ENCODE results near the gene S100A13.

S100A13 gene

GRCh38 chr1:153624965-153625611, 2.2 kb downstream of the S100A13 start:
- no peak for DNase-seq

- no peak for DNase-seq
Measured at GRCh38 chr1:153623101-153623500, 4.2 kb downstream of the S100A13 start.

GRCh38 chr1:153619171-153619570, 8.1 kb downstream of the S100A13 start:
- DNase-seq, result no peak

- DNase-seq, result no peak
Measured at GRCh38 chr1:153617663-153618062, 9.6 kb downstream of the S100A13 start.

GRCh38 chr1:153616917-153617311, 10.4 kb downstream of the S100A13 start:
- DNase-seq, result peak; percentile 29

- DNase-seq, result peak; percentile 58
Measured at GRCh38 chr1:153616144-153616916, 11.0 kb downstream of the S100A13 start, which contains the start of gene S100A14. TSS of gene S100A14 (minus strand) at chr1:153616325. CDS start at chr1:153615858, 467 bp downstream.

GRCh38 chr1:153615406-153615805, 11.9 kb downstream of the S100A13 start:
- DNase-seq, result no peak

GRCh38 chr1:153614906-153615305, 12.4 kb downstream of the S100A13 start:
- no peak for DNase-seq

GRCh38 chr1:153614189-153614900, 13.0 kb downstream of the S100A13 start:
- DNase-seq, result no peak

GRCh38 chr1:153613406-153613805, 13.9 kb downstream of the S100A13 start:
- DNase-seq, result no peak

GRCh38 chr1:153612755-153613331, 14.5 kb downstream of the S100A13 start, which contains the start of gene S100A16:
TSS of gene S100A16 (minus strand) at chr1:153613137. CDS start at chr1:153608151, 4,986 bp downstream.
- DNase-seq, result no peak

- DNase-seq, result no peak
Measured at GRCh38 chr1:153612111-153612754, 15.1 kb downstream of the S100A13 start.

- no peak for DNase-seq
Measured at GRCh38 chr1:153611356-153611755, 15.9 kb downstream of the S100A13 start.

- no peak for DNase-seq
Measured at GRCh38 chr1:153610811-153611301, 16.4 kb downstream of the S100A13 start.

GRCh38 chr1:153610334-153610733, 17.0 kb downstream of the S100A13 start:
- no peak for DNase-seq

GRCh38 chr1:153609585-153609907, 17.8 kb downstream of the S100A13 start:
- DNase-seq, result no peak

- DNase-seq, result no peak
Measured at GRCh38 chr1:153608742-153609584, 18.3 kb downstream of the S100A13 start.

GRCh38 chr1:153608089-153608682, 19.1 kb downstream of the S100A13 start:
- no peak for DNase-seq

- no peak for DNase-seq
Measured at GRCh38 chr1:153607381-153607780, 19.9 kb downstream of the S100A13 start.

GRCh38 chr1:153606194-153606593, 21.1 kb downstream of the S100A13 start:
- DNase-seq, result no peak

- DNase-seq, result no peak
Measured at GRCh38 chr1:153602749-153603148, 24.6 kb downstream of the S100A13 start.
